ENCODE results near the gene RPL23.

The RPL23 gene

DNA sequence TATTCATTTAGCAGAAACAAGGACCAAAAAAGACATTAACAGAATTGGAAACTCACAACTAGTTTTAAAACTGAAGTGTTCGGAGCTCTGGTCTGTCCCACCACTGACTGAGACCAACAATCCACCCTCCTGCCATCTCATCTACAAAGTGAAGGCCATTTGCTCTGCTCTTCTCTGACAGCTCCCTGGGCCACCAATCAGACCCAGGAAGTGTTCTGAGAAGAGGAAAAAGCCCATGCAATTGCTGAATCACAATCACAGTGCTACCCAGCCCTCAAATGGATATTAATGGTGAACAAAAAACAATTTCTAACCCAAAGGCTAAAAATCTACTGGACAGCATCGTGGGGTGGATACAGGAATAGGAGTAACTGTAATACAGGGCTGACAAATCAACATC, 2.1 kb downstream of the RPL23 start:
- Histone ChIP-seq H3K36me3 (replicated peaks; ENCODE audit: insufficient read depth, low read length) (peaks cover 36% of the 10 kb centered on the region; the same call in 1 of the 2 replicates), H3K4me2 (ENCODE audit: low read depth, low read length) (peak overlapping the region; percentile 93), H3K4me1 (ENCODE audit: low read length) (peaks cover 11% of the 10 kb centered on the region), H3K4me3 (ENCODE audit: low read length) (peak overlapping the region; percentile 99), H3F3A (ENCODE audit: insufficient read depth, low read length) (peaks cover 74% of the 10 kb centered on the region), H3K27ac (ENCODE audit: low read length) (no peak overlapping the region), H3K9me2 (replicated peaks; ENCODE audit: insufficient read depth, low read length) (no peaks in the 10 kb centered on the region), H3K79me2 (ENCODE audit: low read length) (peaks cover 41% of the 10 kb centered on the region), H4K20me1 (ENCODE audit: insufficient read depth, low read length) (peaks cover 24% of the 10 kb centered on the region), H2AFZ (ENCODE audit: low read length) (no peak overlapping the region), H3K27me3 (replicated peaks; ENCODE audit: insufficient read depth, low read length) (no peaks in the 10 kb centered on the region), H3K9me3 (replicated peaks; ENCODE audit: insufficient read depth, low read length) (no peaks in the 10 kb centered on the region), H3K9ac (ENCODE audit: low read length) (peak overlapping the region; percentile 96; the same call in 1 of the 2 replicates)
- TF ChIP-seq EZH2 (optimal IDR thresholded peaks at IDR 0.05; ENCODE audit: low read depth, low read length) (no peak), EZH2phosphoT487 (IDR thresholded peaks at IDR 0.05; ENCODE audit: low read length) (no peak)
- TF ChIP-seq, protein P1, sequence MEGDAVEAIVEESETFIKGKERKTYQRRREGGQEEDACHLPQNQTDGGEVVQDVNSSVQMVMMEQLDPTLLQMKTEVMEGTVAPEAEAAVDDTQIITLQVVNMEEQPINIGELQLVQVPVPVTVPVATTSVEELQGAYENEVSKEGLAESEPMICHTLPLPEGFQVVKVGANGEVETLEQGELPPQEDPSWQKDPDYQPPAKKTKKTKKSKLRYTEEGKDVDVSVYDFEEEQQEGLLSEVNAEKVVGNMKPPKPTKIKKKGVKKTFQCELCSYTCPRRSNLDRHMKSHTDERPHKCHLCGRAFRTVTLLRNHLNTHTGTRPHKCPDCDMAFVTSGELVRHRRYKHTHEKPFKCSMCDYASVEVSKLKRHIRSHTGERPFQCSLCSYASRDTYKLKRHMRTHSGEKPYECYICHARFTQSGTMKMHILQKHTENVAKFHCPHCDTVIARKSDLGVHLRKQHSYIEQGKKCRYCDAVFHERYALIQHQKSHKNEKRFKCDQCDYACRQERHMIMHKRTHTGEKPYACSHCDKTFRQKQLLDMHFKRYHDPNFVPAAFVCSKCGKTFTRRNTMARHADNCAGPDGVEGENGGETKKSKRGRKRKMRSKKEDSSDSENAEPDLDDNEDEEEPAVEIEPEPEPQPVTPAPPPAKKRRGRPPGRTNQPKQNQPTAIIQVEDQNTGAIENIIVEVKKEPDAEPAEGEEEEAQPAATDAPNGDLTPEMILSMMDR (IDR thresholded peaks at IDR 0.05; ENCODE audit: low read length) = no peak
- DNase-seq = no peak

GRCh38 chr17:38850374-38850773, 3.1 kb downstream of the RPL23 start:
- Histone ChIP-seq H3K4me3 (ENCODE audit: low read length) (no peak overlapping the region), H3K27ac (ENCODE audit: low read length) (no peak overlapping the region), H3K79me2 (ENCODE audit: low read length) (peaks cover 41% of the 10 kb centered on the region), H3K27me3 (replicated peaks; ENCODE audit: insufficient read depth, low read length) (no peaks in the 10 kb centered on the region), H3K9me2 (replicated peaks; ENCODE audit: insufficient read depth, low read length) (no peaks in the 10 kb centered on the region), H3K4me2 (ENCODE audit: low read depth, low read length) (peak overlapping the region; percentile 93; the same call in 1 of the 2 replicates), H3F3A (ENCODE audit: insufficient read depth, low read length) (peaks cover 74% of the 10 kb centered on the region), H3K9me3 (replicated peaks; ENCODE audit: insufficient read depth, low read length) (no peaks in the 10 kb centered on the region), H3K36me3 (replicated peaks; ENCODE audit: insufficient read depth, low read length) (peaks cover 36% of the 10 kb centered on the region; the same call in 1 of the 2 replicates), H3K9ac (ENCODE audit: low read length) (no peak overlapping the region), H3K4me1 (ENCODE audit: low read length) (peaks cover 11% of the 10 kb centered on the region), H4K20me1 (ENCODE audit: insufficient read depth, low read length) (peaks cover 24% of the 10 kb centered on the region), H2AFZ (ENCODE audit: low read length) (no peak overlapping the region)
- TF ChIP-seq, protein P1 (IDR thresholded peaks at IDR 0.05; ENCODE audit: low read length) = no peak
- TF ChIP-seq EZH2 (optimal IDR thresholded peaks at IDR 0.05; ENCODE audit: low read depth, low read length) = no peak
- no peak for TF ChIP-seq EZH2phosphoT487 (IDR thresholded peaks at IDR 0.05; ENCODE audit: low read length)
- DNase-seq = no peak

DNA sequence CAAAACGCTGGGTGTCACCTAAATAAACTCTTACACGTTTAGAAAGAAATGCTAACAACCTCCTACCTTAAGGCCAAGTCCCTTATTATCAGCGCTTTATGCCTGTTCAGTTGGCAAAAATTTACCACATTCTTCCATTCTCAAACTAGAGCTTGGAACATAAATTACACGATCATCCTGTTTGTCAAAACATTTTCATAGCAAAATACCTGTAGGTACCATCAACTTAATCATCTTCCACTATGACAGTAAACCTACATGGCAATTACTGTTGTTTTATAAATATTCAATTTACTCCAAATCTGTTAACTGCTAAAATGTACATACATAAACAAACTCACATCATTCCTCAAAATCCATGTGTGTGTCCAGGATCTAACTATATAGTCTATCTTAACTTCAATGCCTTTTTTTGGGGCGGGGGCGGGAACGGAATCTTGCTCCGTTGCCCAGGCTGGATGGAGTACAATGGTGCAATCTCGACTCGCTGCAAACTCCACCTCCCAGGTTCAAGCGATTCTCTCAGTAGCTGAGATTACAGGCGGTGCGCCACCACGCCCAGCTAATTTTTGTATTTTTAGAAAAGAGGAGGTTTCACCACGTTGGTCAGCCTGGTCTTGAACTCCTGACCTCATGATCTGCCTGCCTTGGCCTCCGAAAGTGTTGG, 4.4 kb downstream of the RPL23 start:
- no peak overlapping the region for H2AFZ ChIP-seq (ENCODE audit: low read length)
- H3K4me3 ChIP-seq (ENCODE audit: low read length) = no peak overlapping the region
- no peaks in the 10 kb centered on the region for H3K9me3 ChIP-seq (replicated peaks; ENCODE audit: insufficient read depth, low read length)
- no peaks in the 10 kb centered on the region for H3K9me2 ChIP-seq (replicated peaks; ENCODE audit: insufficient read depth, low read length)
- H3F3A ChIP-seq (ENCODE audit: insufficient read depth, low read length) = peaks cover 77% of the 10 kb centered on the region
- peaks cover 11% of the 10 kb centered on the region for H3K4me1 ChIP-seq (ENCODE audit: low read length)
- H3K4me2 ChIP-seq (ENCODE audit: low read depth, low read length) = no peak overlapping the region
- DNase-seq = no peak
- H4K20me1 ChIP-seq (ENCODE audit: insufficient read depth, low read length) = peaks cover 24% of the 10 kb centered on the region
- TF ChIP-seq, protein P1 (IDR thresholded peaks at IDR 0.05; ENCODE audit: low read length) = no peak
- TF ChIP-seq EZH2 (optimal IDR thresholded peaks at IDR 0.05; ENCODE audit: low read depth, low read length) = no peak
- TF ChIP-seq EZH2phosphoT487 (IDR thresholded peaks at IDR 0.05; ENCODE audit: low read length) = no peak
- no peak overlapping the region for H3K9ac ChIP-seq (ENCODE audit: low read length)
- no peaks in the 10 kb centered on the region for H3K27me3 ChIP-seq (replicated peaks; ENCODE audit: insufficient read depth, low read length)
- H3K79me2 ChIP-seq (ENCODE audit: low read length) = peaks cover 41% of the 10 kb centered on the region
- H3K36me3 ChIP-seq (replicated peaks; ENCODE audit: insufficient read depth, low read length) = peaks cover 36% of the 10 kb centered on the region; the same call in 1 of the 2 replicates
- no peak overlapping the region for H3K27ac ChIP-seq (ENCODE audit: low read length)
